GM23248 (cell line): Measurements from ENCODE around the gene ZFTA. TPM values are rescaled to one million over a fixed set of nuclear protein-coding genes. Genes with fewer than 3 reads are reported as not detected.

Source experiments
- DNase-seq: peaks from one replicate; pipeline ENCODE4 v3.0.0-alpha.2; 2015
- H2AFZ ChIP-seq: fragments of 200-600 bp; sonication (generic); 2 replicates; pipeline ENCODE4 v1.6.1; 2016; ENCODE audit warnings: antibody characterized with exemption
- H3F3A ChIP-seq: fragments of 200-600 bp; sonication (generic); 2 replicates; pipeline ENCODE4 v1.6.1; 2016; ENCODE audit warnings: mild to moderate bottlenecking, antibody characterized with exemption, mixed run types; ENCODE audit not compliant: insufficient read depth
- H3K27ac ChIP-seq: fragments of 200-600 bp; sonication (generic); 2 replicates; pipeline ENCODE4 v1.5.1; 2016; ENCODE audit warnings: mild to moderate bottlenecking
- H3K27me3 ChIP-seq: fragments of 200-600 bp; sonication (generic); replicated peaks from 2 replicates; pipeline ENCODE4 v1.6.1; 2016; ENCODE audit warnings: mild to moderate bottlenecking; ENCODE audit not compliant: insufficient read depth
- H3K36me3 ChIP-seq: fragments of 200-600 bp; sonication (generic); 2 replicates; pipeline ENCODE4 v1.6.1; 2016; ENCODE audit warnings: low read depth, mild to moderate bottlenecking
- H3K4me1 ChIP-seq: fragments of 200-600 bp; sonication (generic); 2 replicates; pipeline ENCODE4 v1.6.1; 2016; ENCODE audit warnings: mild to moderate bottlenecking; ENCODE audit not compliant: insufficient read depth
- H3K4me2 ChIP-seq: fragments of 200-600 bp; sonication (generic); one replicate; pipeline ENCODE4 v1.6.1; 2016; ENCODE audit warnings: mild to moderate bottlenecking; ENCODE audit not compliant: unreplicated experiment
- H3K4me3 ChIP-seq: fragments of 200-600 bp; sonication (generic); 2 replicates; pipeline ENCODE4 v1.5.1; 2016; ENCODE audit warnings: mild to moderate bottlenecking
- H3K79me2 ChIP-seq: fragments of 200-600 bp; sonication (generic); 2 replicates; pipeline ENCODE4 v1.6.1; 2016; ENCODE audit warnings: mild to moderate bottlenecking; ENCODE audit not compliant: insufficient read depth
- H3K9ac ChIP-seq: fragments of 200-600 bp; sonication (generic); 2 replicates; pipeline ENCODE4 v1.6.1; 2016; ENCODE audit warnings: mild to moderate bottlenecking
- H3K9me2 ChIP-seq: fragments of 200-600 bp; sonication (generic); 2 replicates; pipeline ENCODE4 v1.6.1; 2016; ENCODE audit warnings: mixed run types, mild to moderate bottlenecking, moderate library complexity; ENCODE audit not compliant: insufficient read depth
- H3K9me3 ChIP-seq: fragments of 200-600 bp; sonication (generic); one replicate; pipeline ENCODE4 v1.6.1; 2017; ENCODE audit warnings: low read depth
- H4K20me1 ChIP-seq: fragments of 200-600 bp; sonication (generic); 2 replicates; pipeline ENCODE4 v1.6.0; 2016; ENCODE audit not compliant: insufficient read depth
- EZH2 ChIP-seq: fragments of 200-600 bp; sonication (generic); IDR thresholded peaks from 2 replicates; pipeline ENCODE4 v1.6.1; 2018; ENCODE audit warnings: antibody characterized with exemption, mild to moderate bottlenecking; ENCODE audit not compliant: insufficient read depth, poor library complexity, severe bottlenecking
- EZH2phosphoT487 ChIP-seq: fragments of 200-600 bp; sonication (generic); IDR thresholded peaks from 2 replicates; pipeline ENCODE4 v1.6.1; 2018; ENCODE audit warnings: antibody characterized with exemption, moderate library complexity, mild to moderate bottlenecking, low read depth; ENCODE audit not compliant: insufficient read depth
- WGBS, 2 experiments: methylation state at CpG; one replicate each; pipeline ENCODE4 v1.1.6; 2015 to 2017; ENCODE audit warnings: low lambda C conversion rate in 2 of 2, low coverage in 1 of 2; ENCODE audit errors: missing lambda C conversion rate in 2 of 2; 5-methylcytosine and 5-hydroxymethylcytosine counted together
- in situ Hi-C: fragments of 300-500 bp; cut with MboI; formaldehyde crosslinking; loops from 2 replicates; pipeline ENCODE4 v1.15.0; 2020
- polyA plus RNA-seq: library from polyadenylated mRNA; unstranded; fragments of >200 nt; fragmentation: Nextera tagmentation; extraction: Ambion mirVana; gene quantifications from 2 replicates; pipeline ENCODE4 v1.2.1, GENCODE V29; 2016
- total RNA-seq: library from RNA; depleted of rRNA; stranded (reverse); fragments of >200 nt; shearing (Covaris generic); gene quantifications from 2 replicates; pipeline ENCODE4 v1.2.3, GENCODE V29; 2014

Gene ZFTA
- total and polyA plus RNA-seq, 2 experiments from 2014 or later, result 0.96 to 23.0 TPM

DNA sequence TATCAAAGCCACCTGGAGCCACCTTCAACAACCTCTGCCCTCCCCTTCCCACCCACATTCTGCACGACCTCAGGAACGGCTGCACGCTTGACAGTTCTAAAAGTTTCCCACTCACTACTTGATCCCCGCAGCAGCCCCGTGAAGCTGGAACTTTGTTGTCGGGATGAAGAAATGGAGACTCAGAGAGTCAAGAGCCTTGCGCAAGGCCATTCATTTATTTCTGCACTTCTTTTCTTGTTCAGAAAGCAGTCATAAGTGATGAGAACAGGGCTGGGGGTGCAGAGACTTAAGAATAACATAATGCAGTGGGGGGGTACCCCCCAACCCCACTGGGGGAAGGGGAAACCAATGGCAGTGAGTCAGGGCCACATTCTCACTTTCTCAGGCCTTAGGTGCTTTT is 2.2 kb upstream of the ZFTA start:
- no peaks in the 10 kb centered on the region for H3K36me3 ChIP-seq
- H3K9me3 ChIP-seq, result no peaks in the 10 kb centered on the region
- DNase-seq, result peak; percentile 46
- in situ Hi-C loops, result no loop called here
- H3F3A ChIP-seq, result peaks cover 16% of the 10 kb centered on the region
- no peaks in the 10 kb centered on the region for H3K9me2 ChIP-seq
- no peaks in the 10 kb centered on the region for H4K20me1 ChIP-seq
- peaks cover 18% of the 10 kb centered on the region for H3K79me2 ChIP-seq
- peaks cover 6% of the 10 kb centered on the region; the same call in 1 of the 2 replicates for H3K4me1 ChIP-seq
- H3K4me2 ChIP-seq, result no peak overlapping the region
- H3K27ac ChIP-seq, result no peak overlapping the region
- 97 to 98% methylated on average over 7 of the region's 7 CpGs for WGBS, 2 experiments
- no peak overlapping the region for H3K4me3 ChIP-seq
- no peak overlapping the region for H3K9ac ChIP-seq
- TF ChIP-seq EZH2 (no peak), EZH2phosphoT487 (no peak)
- H3K27me3 ChIP-seq, result no peaks in the 10 kb centered on the region
- H2AFZ ChIP-seq, result no peak overlapping the region

- TF ChIP-seq EZH2 (no peak), EZH2phosphoT487 (no peak)
- no peak overlapping the region for H3K27ac ChIP-seq
- H3K9me3 ChIP-seq, result no peaks in the 10 kb centered on the region
- H3K4me3 ChIP-seq, result peak overlapping the region; percentile 92
- peak overlapping the region; percentile 78 for H2AFZ ChIP-seq
- H3K4me1 ChIP-seq, result peaks cover 6% of the 10 kb centered on the region; the same call in 1 of the 2 replicates
- 51 to 53% methylated on average over 26 to 29 of the region's 35 CpGs for WGBS, 2 experiments
- H3F3A ChIP-seq, result peaks cover 16% of the 10 kb centered on the region
- DNase-seq, result peak; percentile 24
- no peaks in the 10 kb centered on the region for H3K36me3 ChIP-seq
- in situ Hi-C loops, result no loop called here
- H3K27me3 ChIP-seq, result no peaks in the 10 kb centered on the region
- H3K9me2 ChIP-seq, result no peaks in the 10 kb centered on the region
- H3K79me2 ChIP-seq, result peaks cover 24% of the 10 kb centered on the region
- peak overlapping the region; percentile 64; the same call in 1 of the 2 replicates for H3K9ac ChIP-seq
- H3K4me2 ChIP-seq, result peak overlapping the region; percentile 83
- no peaks in the 10 kb centered on the region for H4K20me1 ChIP-seq
These were observed 1.3 kb upstream of the ZFTA start for GRCh38 chr11:63769714-63770455.

- Histone ChIP-seq H2AFZ (peak overlapping the region; percentile 78), H3K79me2 (peaks cover 24% of the 10 kb centered on the region), H3K4me2 (peak overlapping the region; percentile 83), H3K4me1 (peaks cover 6% of the 10 kb centered on the region; the same call in 1 of the 2 replicates), H3K27me3 (no peaks in the 10 kb centered on the region), H3K27ac (no peak overlapping the region), H3K9ac (peak overlapping the region; percentile 64), H3K4me3 (peak overlapping the region; percentile 92), H3K9me2 (no peaks in the 10 kb centered on the region), H4K20me1 (no peaks in the 10 kb centered on the region), H3K9me3 (no peaks in the 10 kb centered on the region), H3F3A (peaks cover 16% of the 10 kb centered on the region), H3K36me3 (no peaks in the 10 kb centered on the region)
- DNase-seq, result peak; percentile 74
- TF ChIP-seq EZH2 (no peak), EZH2phosphoT487 (no peak)
- 6 to 7% methylated on average over 40 to 52 of the region's 82 CpGs for WGBS, 2 experiments
- in situ Hi-C loops, result no loop called here
These were observed 603 bp upstream of the ZFTA start for GRCh38 chr11:63769042-63769713.

DNA sequence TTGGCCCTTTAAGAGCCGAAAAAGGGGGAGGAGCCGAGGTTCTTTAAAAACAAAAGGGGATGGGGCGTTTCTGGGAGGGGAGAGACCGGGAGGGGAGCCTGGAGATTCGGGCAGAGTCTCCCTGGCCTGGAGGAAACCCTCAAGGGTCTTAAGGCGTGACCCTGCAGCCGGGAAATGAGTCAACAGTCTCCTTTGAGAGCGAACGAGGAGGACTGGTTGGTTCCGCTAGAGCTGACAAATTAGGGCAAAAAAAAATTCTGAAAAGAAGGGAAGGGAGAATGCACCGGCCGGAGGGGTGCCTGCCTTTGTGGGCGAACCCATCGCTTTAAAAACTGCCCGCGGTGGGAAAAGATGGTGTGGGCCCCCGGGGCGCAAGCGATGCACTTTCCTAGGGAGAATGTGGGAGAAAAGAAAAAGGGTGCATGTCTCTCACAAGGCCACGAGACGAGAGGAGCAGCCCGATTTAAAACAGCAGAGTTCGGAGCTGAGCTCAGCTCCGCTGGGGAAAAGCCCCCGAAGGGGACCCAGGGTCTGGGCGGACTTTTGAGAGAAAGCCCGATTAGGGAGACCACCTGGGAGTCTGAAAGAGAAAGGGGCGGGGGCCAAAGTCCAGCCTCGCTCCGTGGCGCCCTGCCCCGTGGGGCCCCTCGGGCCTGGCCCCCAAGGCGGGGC is 874 bp downstream of the ZFTA start:
- H3K79me2 ChIP-seq, result peaks cover 24% of the 10 kb centered on the region
- H4K20me1 ChIP-seq, result no peaks in the 10 kb centered on the region
- H3K9ac ChIP-seq, result peak overlapping the region; percentile 83
- no peak for TF ChIP-seq EZH2phosphoT487
- TF ChIP-seq EZH2, result no peak
- peak overlapping the region; percentile 84 for H2AFZ ChIP-seq
- peaks cover 6% of the 10 kb centered on the region; the same call in 1 of the 2 replicates for H3K4me1 ChIP-seq
- H3F3A ChIP-seq, result peaks cover 16% of the 10 kb centered on the region
- H3K27ac ChIP-seq, result peak overlapping the region; percentile 42
- H3K4me3 ChIP-seq, result peak overlapping the region; percentile 92
- H3K4me2 ChIP-seq, result peak overlapping the region; percentile 83
- H3K27me3 ChIP-seq, result no peaks in the 10 kb centered on the region
- no peaks in the 10 kb centered on the region for H3K9me2 ChIP-seq
- 1% methylated on average over 33 to 34 of the region's 34 CpGs for WGBS, 2 experiments
- in situ Hi-C loops, result no loop called here
- no peaks in the 10 kb centered on the region for H3K36me3 ChIP-seq
- peak; percentile 74 for DNase-seq
- H3K9me3 ChIP-seq, result no peaks in the 10 kb centered on the region
